Fibroblast of mammary gland (primary cell): Measurements from ENCODE around the gene NEURL2.

ENCODE experiments used
- DNase-seq: peaks from one replicate; pipeline ENCODE4 v3.0.0-alpha.2; 2010; ENCODE audit warnings: low read depth
- H3K4me3 ChIP-seq: 2 replicates; pipeline ENCODE4 v1.5.1; 2011; ENCODE audit warnings: low read depth, mild to moderate bottlenecking, low read length, moderate library complexity; ENCODE audit not compliant: control insufficient read depth
- TF ChIP-seq, protein P1 (sequence below): conservative IDR thresholded peaks from 2 replicates; pipeline ENCODE4 v1.5.1; 2011; ENCODE audit warnings: low read depth, low read length, inconsistent platforms; ENCODE audit not compliant: control insufficient read depth, insufficient read depth

NEURL2 gene

DNA sequence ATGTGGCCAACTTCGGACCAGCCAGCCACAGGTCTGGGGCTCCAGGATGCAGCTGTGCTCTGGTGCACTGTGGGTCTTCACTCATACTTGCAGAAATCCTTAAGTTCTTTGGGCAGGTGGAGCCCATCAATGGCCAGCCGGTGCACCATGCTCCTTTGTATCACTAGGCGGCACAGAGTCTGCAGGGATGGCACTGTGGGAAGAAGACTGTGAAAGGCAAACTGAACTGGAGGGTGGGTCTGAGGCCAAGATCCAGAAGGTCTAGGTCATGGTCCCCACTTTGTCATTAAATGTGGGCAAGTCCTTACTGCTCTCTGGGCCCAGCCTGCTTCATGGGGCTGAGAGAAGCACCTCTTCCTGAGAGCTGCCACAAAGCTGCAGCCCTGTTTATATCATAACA is 2.3 kb downstream of the NEURL2 start:
- H3K4me3 ChIP-seq = no peak overlapping the region
- TF ChIP-seq, protein P1, sequence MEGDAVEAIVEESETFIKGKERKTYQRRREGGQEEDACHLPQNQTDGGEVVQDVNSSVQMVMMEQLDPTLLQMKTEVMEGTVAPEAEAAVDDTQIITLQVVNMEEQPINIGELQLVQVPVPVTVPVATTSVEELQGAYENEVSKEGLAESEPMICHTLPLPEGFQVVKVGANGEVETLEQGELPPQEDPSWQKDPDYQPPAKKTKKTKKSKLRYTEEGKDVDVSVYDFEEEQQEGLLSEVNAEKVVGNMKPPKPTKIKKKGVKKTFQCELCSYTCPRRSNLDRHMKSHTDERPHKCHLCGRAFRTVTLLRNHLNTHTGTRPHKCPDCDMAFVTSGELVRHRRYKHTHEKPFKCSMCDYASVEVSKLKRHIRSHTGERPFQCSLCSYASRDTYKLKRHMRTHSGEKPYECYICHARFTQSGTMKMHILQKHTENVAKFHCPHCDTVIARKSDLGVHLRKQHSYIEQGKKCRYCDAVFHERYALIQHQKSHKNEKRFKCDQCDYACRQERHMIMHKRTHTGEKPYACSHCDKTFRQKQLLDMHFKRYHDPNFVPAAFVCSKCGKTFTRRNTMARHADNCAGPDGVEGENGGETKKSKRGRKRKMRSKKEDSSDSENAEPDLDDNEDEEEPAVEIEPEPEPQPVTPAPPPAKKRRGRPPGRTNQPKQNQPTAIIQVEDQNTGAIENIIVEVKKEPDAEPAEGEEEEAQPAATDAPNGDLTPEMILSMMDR = no peak
- DNase-seq = no peak

DNA sequence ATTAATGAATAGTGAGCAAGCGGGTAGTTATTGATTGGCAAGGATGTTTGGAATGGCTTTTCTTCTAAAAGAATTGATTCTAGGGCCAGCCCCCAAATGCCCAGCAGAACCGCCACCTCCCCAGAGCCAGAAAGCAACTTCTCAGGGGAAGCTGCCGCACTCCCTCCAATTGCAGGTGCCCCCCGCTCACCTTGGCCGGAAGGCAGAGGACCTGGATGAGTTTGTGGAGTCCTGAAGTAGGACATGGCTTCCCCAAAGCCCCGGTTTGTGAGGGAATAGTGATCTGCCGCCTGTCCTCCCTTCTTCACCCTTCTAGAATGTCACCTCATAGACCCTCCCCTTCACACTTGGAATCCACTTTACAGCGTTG is 3.7 kb downstream of the NEURL2 start, which contains the start of gene SPATA25:
Gene SPATA25 (minus strand): TSS at position 277 of the 370 bp plus-strand sequence. CDS start 32 bp downstream, at position 245.
- H3K4me3 ChIP-seq = no peak within 1 kb of the TSS
- TF ChIP-seq, protein P1 = no peak
- no peak for DNase-seq

DNA sequence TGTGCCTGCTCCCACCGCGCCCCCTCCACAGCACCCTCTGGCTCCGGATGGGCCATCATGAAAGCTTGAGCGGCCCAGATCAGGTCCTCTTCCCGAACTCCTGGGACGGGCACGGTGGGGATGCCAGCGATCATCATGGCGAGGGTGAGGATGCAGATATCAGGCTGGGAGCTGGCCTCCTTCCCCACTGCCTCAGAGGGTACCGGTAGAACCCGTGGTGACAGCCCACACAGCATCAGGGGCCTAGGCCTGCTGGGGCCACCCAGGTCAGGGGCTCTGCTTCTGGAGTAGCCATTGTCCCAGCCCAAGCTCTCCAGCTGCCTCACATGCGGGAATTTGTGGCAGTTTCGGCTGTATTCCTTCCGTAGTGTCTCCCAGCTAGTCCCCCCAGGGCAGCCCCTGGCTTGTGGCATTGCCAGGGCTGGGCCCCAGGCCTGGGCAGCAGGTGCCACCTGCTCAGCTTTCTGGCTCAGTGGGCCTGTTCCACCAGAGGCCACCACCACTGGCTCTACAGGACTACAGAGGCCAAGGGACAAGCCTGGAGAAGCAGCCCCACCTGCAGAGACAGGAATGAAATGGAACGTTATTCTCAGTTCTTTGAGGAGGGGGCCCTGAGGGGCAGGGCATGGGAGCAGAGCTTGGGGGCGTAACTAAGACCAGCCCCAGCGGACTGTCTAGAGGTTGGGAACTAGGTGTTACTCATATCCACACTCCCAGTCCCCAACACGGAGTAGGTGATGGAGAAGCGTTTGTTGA is 4.2 kb downstream of the NEURL2 start:
- no peak for DNase-seq
- no peak overlapping the region for H3K4me3 ChIP-seq
- TF ChIP-seq, protein P1 = no peak

DNA sequence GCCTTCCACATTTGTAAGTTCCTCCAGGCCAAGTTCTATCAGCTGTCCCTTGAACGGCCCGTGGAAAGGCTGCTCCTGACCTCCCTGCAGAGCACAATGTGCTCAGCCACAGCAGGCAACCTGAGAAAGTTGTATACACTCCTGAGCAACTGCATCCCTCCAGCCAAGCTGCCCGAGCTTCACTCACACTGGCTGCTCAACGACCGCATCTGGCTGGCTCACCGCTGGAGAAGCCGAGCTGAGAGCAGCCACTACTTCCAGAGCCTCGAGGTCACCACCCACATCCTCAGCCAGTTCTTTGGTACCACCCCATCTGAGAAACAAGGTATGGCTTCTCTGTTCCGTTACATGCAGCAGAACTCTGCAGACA is 7.9 kb downstream of the NEURL2 start:
- H3K4me3 ChIP-seq = no peak overlapping the region
- no peak for DNase-seq
- TF ChIP-seq, protein P1 = no peak

DNA sequence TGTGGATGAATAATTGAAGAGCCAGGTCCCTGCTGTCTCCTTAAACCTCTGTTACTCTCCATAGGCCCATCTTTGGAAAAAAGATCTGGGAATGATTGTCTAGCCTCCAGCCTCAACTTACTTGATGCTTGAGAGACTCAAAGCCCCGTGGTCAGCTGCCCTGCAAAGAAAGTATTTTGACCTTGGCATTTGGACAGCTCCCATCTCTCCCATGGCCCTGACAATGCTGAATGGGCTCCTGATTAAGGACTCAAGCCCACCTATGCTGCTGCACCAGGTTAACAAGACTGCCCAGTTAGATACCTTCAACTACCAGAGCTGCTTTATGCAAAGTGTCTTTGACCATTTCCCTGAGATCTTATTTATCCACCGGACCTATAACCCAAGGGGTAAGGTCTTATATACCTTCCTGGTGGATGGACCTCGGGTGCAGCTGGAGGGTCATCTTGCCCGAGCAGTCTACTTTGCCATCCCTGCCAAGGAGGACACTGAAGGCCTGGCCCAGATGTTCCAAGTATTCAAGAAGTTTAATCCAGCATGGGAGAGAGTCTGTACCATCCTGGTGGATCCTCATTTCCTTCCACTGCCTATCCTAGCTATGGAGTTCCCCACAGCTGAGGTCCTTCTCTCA is 8.4 kb downstream of the NEURL2 start:
- TF ChIP-seq, protein P1 = no peak
- no peak for DNase-seq
- H3K4me3 ChIP-seq = no peak overlapping the region

DNA sequence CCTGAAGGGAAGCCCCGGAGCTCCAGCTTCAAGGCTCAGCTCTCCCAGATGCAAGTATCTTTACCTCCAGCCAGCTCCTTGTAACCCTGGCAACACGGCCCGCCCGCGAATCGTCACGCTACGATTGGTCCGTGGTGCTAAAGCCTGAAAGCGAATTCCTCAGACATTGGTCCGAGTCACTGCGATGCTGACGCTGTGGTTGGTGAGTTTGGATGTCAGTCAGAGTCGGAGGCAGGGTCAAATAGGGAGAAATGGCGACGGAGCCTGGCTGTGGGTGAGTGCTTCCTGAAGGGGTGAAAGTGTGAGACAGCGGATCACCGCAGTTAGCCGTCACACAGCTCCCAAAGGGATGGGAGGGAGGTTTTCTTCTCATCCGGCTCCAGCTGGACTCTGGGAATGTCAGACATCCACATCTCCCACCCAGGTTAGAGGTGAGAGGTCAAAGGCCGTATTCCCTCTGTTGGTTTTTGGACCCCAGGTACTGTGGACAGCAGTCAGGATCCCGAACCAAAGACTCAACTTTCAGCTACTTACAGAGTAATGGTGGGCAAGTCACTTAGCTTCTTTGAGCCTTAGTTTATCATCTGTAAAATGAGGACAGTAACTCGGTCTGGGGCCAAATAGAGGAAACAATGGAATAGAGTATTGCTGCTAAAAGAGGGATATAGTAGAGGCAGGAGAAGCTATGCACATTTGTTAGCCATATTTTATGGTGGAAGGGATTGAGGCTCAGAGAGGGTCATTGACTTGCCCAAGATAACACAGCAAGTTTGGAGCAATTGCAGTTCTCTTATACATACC is 9.8 kb downstream of the NEURL2 start, which contains the start of gene ZSWIM1:
Gene ZSWIM1 (plus strand): TSS at position 240 of the 801 bp plus-strand sequence. CDS start 1,366 bp downstream, outside the sequence.
- TF ChIP-seq, protein P1 = no peak
- H3K4me3 ChIP-seq = peak within 1 kb of the TSS; percentile 83
- peak; percentile 99 for DNase-seq
